HCT116 (cell line): ENCODE measurements around the gene GCNT3. TPM values are rescaled to one million over a fixed set of nuclear protein-coding genes. Genes with fewer than 3 reads are reported as not detected.

Experiments used
- ATAC-seq: fragments of 200-7000 bp; cut with Tn5 transposase; 2 replicates; pipeline ENCODE4 v1.9.1; 2020; ENCODE audit warnings: mild to moderate bottlenecking, moderate library complexity
- BruUV-seq: library from RNA; stranded (reverse); fragments of 400-500 nt; replicated peaks from 2 replicates; lab custom pipeline; 2021; lab: Mats Ljungman, UMichigan
- CTCF ChIA-PET: fragments of 300-600 bp; sonication (Branson Sonifier 250); formaldehyde crosslinking; loops from one replicate; lab custom pipeline; 2021; ENCODE audit warnings: antibody characterized with exemption; lab: Charles Lee
- POLR2A ChIA-PET: fragments of 300-600, 350-600 bp; sonication (Branson Sonifier 250); formaldehyde crosslinking; loops from one replicate; lab custom pipeline; 2021; ENCODE audit warnings: antibody characterized with exemption; lab: Charles Lee
- RAD21 ChIA-PET, 2 experiments: fragments of 300-600 bp; sonication (Branson Sonifier 250); formaldehyde crosslinking; loops; one replicate each; lab custom pipeline; 2023; ENCODE audit warnings: low total read pairs in 2 of 2; ENCODE audit not compliant: uncharacterized antibody in 2 of 2, unreplicated experiment in 2 of 2, low non-redundant PET in 1 of 2; lab: Charles Lee
- DNase-seq: peaks from one replicate; pipeline ENCODE4 v3.0.0-alpha.2; 2010; ENCODE audit warnings: low read depth, low spot score
- H2AFZ ChIP-seq: fragments of 200-600 bp; shearing (Covaris generic), sonication (generic); 2 replicates; pipeline ENCODE4 v1.6.1; 2017; ENCODE audit warnings: low read depth, mixed run types, mixed read lengths, antibody characterized with exemption, low read length; ENCODE audit not compliant: poor library complexity, severe bottlenecking
- H3K27ac ChIP-seq: 2 replicates; pipeline ENCODE4 v1.5.1; 2012; ENCODE audit warnings: low read depth, low read length
- H3K27me3 ChIP-seq: fragments of 200-600 bp; sonication (generic); 2 replicates; pipeline ENCODE4 v1.6.1; 2016; ENCODE audit warnings: mixed run types, low read length, mixed read lengths; ENCODE audit not compliant: insufficient read depth
- H3K36me3 ChIP-seq, 2 experiments: fragments of 200-500 bp in 1 of 2; fragments of 200-600 bp in 1 of 2; sonication (Bioruptor generic) in 1 of 2; sonication (generic) in 1 of 2; 2 replicates each; pipeline versions ENCODE4 v1.5.1 to v1.6.1; 2014 to 2016; ENCODE audit warnings: low read length in 2 of 2, inconsistent platforms in 1 of 2, mixed read lengths in 1 of 2, mixed run types in 1 of 2; ENCODE audit not compliant: insufficient read depth in 2 of 2, control insufficient read depth in 1 of 2
- H3K4me1 ChIP-seq, 2 experiments: fragments of 200-600 bp in 1 of 2; sonication (generic) in 1 of 2; 2 replicates each; pipeline versions ENCODE4 v1.5.1 to v1.6.1; 2012 to 2017; ENCODE audit warnings: low read length in 2 of 2, inconsistent platforms in 1 of 2, mild to moderate bottlenecking in 1 of 2, mixed read lengths in 1 of 2, mixed run types in 1 of 2, moderate library complexity in 1 of 2; ENCODE audit not compliant: insufficient read depth in 2 of 2, control insufficient read depth in 1 of 2
- H3K4me2 ChIP-seq: fragments of 200-600 bp; sonication (generic); 2 replicates; pipeline ENCODE4 v1.6.1; 2017; ENCODE audit warnings: mixed run types, low read length, mixed read lengths
- H3K4me3 ChIP-seq, 2 experiments: fragments of 200-600 bp in 1 of 2; sonication (generic) in 1 of 2; replicated peaks in 1 of 2; 2 replicates each; pipeline ENCODE4 v1.5.1; 2011 to 2016; ENCODE audit warnings: low read length in 2 of 2, control low read depth in 1 of 2, low read depth in 1 of 2, mild to moderate bottlenecking in 1 of 2, mixed read lengths in 1 of 2, mixed run types in 1 of 2
- H3K79me2 ChIP-seq: fragments of 200-600 bp; sonication (generic); 2 replicates; pipeline ENCODE4 v1.6.1; 2017; ENCODE audit warnings: mild to moderate bottlenecking, mixed run types, low read length, moderate library complexity, mixed read lengths; ENCODE audit not compliant: insufficient read depth
- H3K9ac ChIP-seq: fragments of 200-600 bp; sonication (generic); 2 replicates; pipeline ENCODE4 v1.6.1; 2016; ENCODE audit warnings: low read length, mixed read lengths
- H3K9me2 ChIP-seq: fragments of 200-600 bp; sonication (generic), shearing (Covaris generic); 2 replicates; pipeline ENCODE4 v1.6.1; 2017; ENCODE audit warnings: mixed run types, mild to moderate bottlenecking, moderate library complexity; ENCODE audit not compliant: insufficient read depth
- H3K9me3 ChIP-seq, 2 experiments: fragments of 200-500 bp in 1 of 2; fragments of 200-600 bp in 1 of 2; sonication (Bioruptor generic) in 1 of 2; sonication (generic) in 1 of 2; 2 replicates each; pipeline ENCODE4 v1.6.1; 2014 to 2017; ENCODE audit warnings: low read length in 2 of 2, mixed read lengths in 2 of 2, inconsistent platforms in 1 of 2, low read depth in 1 of 2, mild to moderate bottlenecking in 1 of 2, mixed run types in 1 of 2, moderate library complexity in 1 of 2; ENCODE audit not compliant: control insufficient read depth in 1 of 2, insufficient read depth in 1 of 2
- H4K20me1 ChIP-seq: fragments of 200-600 bp; sonication (generic), shearing (Covaris generic); 2 replicates; pipeline ENCODE4 v1.6.1; 2017; ENCODE audit warnings: mixed run types, mild to moderate bottlenecking, moderate library complexity; ENCODE audit not compliant: insufficient read depth
- EZH2 ChIP-seq: fragments of 200-600 bp; sonication (generic); IDR thresholded peaks from 2 replicates; pipeline ENCODE4 v1.6.1; 2017; ENCODE audit warnings: antibody characterized with exemption, mixed run types
- EZH2phosphoT487 ChIP-seq: fragments of 200-600 bp; IDR thresholded peaks from 2 replicates; pipeline ENCODE4 v1.6.1; 2018; ENCODE audit warnings: antibody characterized with exemption, borderline replicate concordance
- ZNF274 ChIP-seq: fragments of 200-500 bp; sonication (Bioruptor generic); IDR thresholded peaks from 2 replicates; pipeline ENCODE4 v1.6.1; 2014; ENCODE audit warnings: mild to moderate bottlenecking, low read depth, low read length, inconsistent platforms
- intact Hi-C: fragments of 100-400 bp; cut with micrococcal nuclease; formaldehyde crosslinking; loops from 2 replicates; pipeline ENCODE4 v1.10.0; 2022
- total RNA-seq: library from RNA; stranded (reverse); gene quantifications from one replicate; pipeline ENCODE4 v1.2.1, GENCODE V29; 2021; ENCODE audit not compliant: unreplicated experiment
- TF ChIP-seq, protein P1 (sequence below), 3 experiments: fragments of 200-600 bp in 1 of 3; sonication (generic) in 1 of 3; IDR thresholded peaks in 2 of 3; conservative IDR thresholded peaks in 1 of 3; 2 replicates each; pipeline ENCODE4 v1.5.1; 2012 to 2017; ENCODE audit warnings: low read depth in 2 of 3, low read length in 2 of 3, antibody characterized with exemption in 1 of 3, borderline replicate concordance in 1 of 3, control low read depth in 1 of 3, mild to moderate bottlenecking in 1 of 3, mixed read lengths in 1 of 3, mixed run types in 1 of 3, moderate library complexity in 1 of 3; ENCODE audit not compliant: insufficient read depth in 1 of 3
- TF ChIP-seq, protein P2 (sequence below): IDR thresholded peaks from 2 replicates; pipeline ENCODE4 v1.6.1; 2012; ENCODE audit warnings: low read depth

The GCNT3 gene
- total RNA-seq, 1 experiment from 2014 or later: 5.6 TPM

DNA sequence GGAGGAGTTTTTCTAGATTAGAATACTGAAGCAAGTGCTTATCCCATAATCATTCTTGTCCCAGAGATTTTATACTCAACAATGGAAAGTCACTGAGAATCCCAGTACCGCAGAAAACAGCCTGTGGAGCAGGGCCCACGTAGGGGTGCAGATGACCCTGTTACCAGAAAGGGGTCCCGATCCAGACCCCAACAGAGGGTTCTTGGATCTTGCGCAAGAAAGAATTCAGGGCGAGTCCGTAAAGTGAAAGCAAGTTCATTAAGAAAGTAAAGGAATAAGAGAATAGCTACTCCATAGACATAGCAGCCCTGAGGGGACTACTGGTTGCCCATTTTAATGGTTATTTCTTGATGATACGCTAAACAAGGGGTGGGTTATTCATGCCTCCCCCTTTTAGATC is 2.6 kb downstream of the GCNT3 start:
- RAD21 ChIA-PET: no interaction called here
- Histone ChIP-seq H3K79me2 (no peaks in the 10 kb centered on the region), H3K9me3 (no peaks in the 10 kb centered on the region), H3K27me3 (no peaks in the 10 kb centered on the region), H3K4me2 (no peak overlapping the region), H4K20me1 (no peaks in the 10 kb centered on the region), H3K4me3 (no peak overlapping the region), H3K9ac (no peak overlapping the region), H3K36me3 (no peaks in the 10 kb centered on the region), H3K4me1 (peaks cover 13 to 25% of the 10 kb centered on the region in 2 experiments; a peak in 3 of 4 replicates), H3K9me2 (no peaks in the 10 kb centered on the region), H3K27ac (no peak overlapping the region), H2AFZ (no peak overlapping the region)
- ATAC-seq (no peak), DNase-seq (no peak)
- TF ChIP-seq EZH2: no peak
- TF ChIP-seq ZNF274: no peak
- no peak for TF ChIP-seq EZH2phosphoT487
- TF ChIP-seq, protein P1, sequence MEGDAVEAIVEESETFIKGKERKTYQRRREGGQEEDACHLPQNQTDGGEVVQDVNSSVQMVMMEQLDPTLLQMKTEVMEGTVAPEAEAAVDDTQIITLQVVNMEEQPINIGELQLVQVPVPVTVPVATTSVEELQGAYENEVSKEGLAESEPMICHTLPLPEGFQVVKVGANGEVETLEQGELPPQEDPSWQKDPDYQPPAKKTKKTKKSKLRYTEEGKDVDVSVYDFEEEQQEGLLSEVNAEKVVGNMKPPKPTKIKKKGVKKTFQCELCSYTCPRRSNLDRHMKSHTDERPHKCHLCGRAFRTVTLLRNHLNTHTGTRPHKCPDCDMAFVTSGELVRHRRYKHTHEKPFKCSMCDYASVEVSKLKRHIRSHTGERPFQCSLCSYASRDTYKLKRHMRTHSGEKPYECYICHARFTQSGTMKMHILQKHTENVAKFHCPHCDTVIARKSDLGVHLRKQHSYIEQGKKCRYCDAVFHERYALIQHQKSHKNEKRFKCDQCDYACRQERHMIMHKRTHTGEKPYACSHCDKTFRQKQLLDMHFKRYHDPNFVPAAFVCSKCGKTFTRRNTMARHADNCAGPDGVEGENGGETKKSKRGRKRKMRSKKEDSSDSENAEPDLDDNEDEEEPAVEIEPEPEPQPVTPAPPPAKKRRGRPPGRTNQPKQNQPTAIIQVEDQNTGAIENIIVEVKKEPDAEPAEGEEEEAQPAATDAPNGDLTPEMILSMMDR (IDR thresholded peaks at IDR 0.05 in 2 of 3, conservative IDR thresholded peaks at IDR 0.05 in 1 of 3; ENCODE audit: borderline replicate concordance in 1 of 3, insufficient read depth in 1 of 3, low read depth in 2 of 3, low read length in 2 of 3): no peak
- TF ChIP-seq, protein P2, sequence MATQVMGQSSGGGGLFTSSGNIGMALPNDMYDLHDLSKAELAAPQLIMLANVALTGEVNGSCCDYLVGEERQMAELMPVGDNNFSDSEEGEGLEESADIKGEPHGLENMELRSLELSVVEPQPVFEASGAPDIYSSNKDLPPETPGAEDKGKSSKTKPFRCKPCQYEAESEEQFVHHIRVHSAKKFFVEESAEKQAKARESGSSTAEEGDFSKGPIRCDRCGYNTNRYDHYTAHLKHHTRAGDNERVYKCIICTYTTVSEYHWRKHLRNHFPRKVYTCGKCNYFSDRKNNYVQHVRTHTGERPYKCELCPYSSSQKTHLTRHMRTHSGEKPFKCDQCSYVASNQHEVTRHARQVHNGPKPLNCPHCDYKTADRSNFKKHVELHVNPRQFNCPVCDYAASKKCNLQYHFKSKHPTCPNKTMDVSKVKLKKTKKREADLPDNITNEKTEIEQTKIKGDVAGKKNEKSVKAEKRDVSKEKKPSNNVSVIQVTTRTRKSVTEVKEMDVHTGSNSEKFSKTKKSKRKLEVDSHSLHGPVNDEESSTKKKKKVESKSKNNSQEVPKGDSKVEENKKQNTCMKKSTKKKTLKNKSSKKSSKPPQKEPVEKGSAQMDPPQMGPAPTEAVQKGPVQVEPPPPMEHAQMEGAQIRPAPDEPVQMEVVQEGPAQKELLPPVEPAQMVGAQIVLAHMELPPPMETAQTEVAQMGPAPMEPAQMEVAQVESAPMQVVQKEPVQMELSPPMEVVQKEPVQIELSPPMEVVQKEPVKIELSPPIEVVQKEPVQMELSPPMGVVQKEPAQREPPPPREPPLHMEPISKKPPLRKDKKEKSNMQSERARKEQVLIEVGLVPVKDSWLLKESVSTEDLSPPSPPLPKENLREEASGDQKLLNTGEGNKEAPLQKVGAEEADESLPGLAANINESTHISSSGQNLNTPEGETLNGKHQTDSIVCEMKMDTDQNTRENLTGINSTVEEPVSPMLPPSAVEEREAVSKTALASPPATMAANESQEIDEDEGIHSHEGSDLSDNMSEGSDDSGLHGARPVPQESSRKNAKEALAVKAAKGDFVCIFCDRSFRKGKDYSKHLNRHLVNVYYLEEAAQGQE: no peak
- BruUV-seq: no TSS peak
- POLR2A ChIA-PET: no interaction called here
- CTCF ChIA-PET: interaction anchor here (1.2 kb wide), 1 partner anchor 12 kb away, joined by 3 read pairs; no protein-coding TSS in a partner anchor
- intact Hi-C loops: no loop called here
